A549 (cell line): ENCODE data around the gene FER. TPM values are rescaled to one million over a fixed set of nuclear protein-coding genes. Genes with fewer than 3 reads are reported as not detected.
A peak's percentile ranks its signal among the peaks of the same experiment; 100 is the strongest.

Experiments used
- ATAC-seq, 2 experiments: fragments of 200-7000 bp in 1 of 2; fragments of >200 bp in 1 of 2; cut with Nextera tagmentation in 1 of 2; cut with Tn5 transposase in 1 of 2; 3 replicates each; pipeline versions ENCODE4 v1.8.0 to v1.9.1; 2018 to 2020; ENCODE audit warnings: mild to moderate bottlenecking in 1 of 2, moderate library complexity in 1 of 2
- CTCF ChIA-PET: fragments of 300-600 bp; sonication (Branson Sonifier 250); formaldehyde crosslinking; extraction: SDS; loops from one replicate; lab custom pipeline; 2021; ENCODE audit warnings: antibody characterized with exemption, inconsistent platforms; lab: Yijun Ruan, JAX
- POLR2A ChIA-PET: fragments of 350-600 bp; formaldehyde crosslinking; extraction: SDS; loops from one replicate; lab custom pipeline; 2021; ENCODE audit warnings: antibody characterized with exemption, inconsistent platforms; lab: Yijun Ruan, JAX
- DNase-seq, 2 experiments: peaks; one replicate each; pipeline versions ENCODE4 v3.0.0 to v3.0.0-alpha.2; 2011 to 2016; ENCODE audit warnings: low read depth in 1 of 2, low spot score in 1 of 2
- FAIRE-seq: peaks from 2 replicates; lab custom pipeline; 2011; peaks lifted over from hg19 to GRCh38; lab: Jason Lieb, UNC
- H3K27ac ChIP-seq, 2 experiments: fragments of >200 bp; sonication (Bioruptor Twin); formaldehyde crosslinking; 3 replicates each; pipeline ENCODE4 v1.5.1; 2016 to 2017
- H3K4me1 ChIP-seq: fragments of >200 bp; sonication (Bioruptor Twin); formaldehyde crosslinking; 3 replicates; pipeline ENCODE4 v1.6.1; 2016
- H3K4me2 ChIP-seq: fragments of >200 bp; sonication (Bioruptor Twin); formaldehyde crosslinking; 3 replicates; pipeline ENCODE4 v1.6.1; 2016
- H3K4me3 ChIP-seq: fragments of >200 bp; sonication (Bioruptor Twin); formaldehyde crosslinking; 3 replicates; pipeline ENCODE4 v1.5.1; 2016
- H3K9me3 ChIP-seq: fragments of >200 bp; sonication (Bioruptor Twin); formaldehyde crosslinking; 3 replicates; pipeline ENCODE4 v1.6.1; 2016
- CHD2 ChIP-seq: fragments of 150-350 bp; IDR thresholded peaks from 2 replicates; pipeline ENCODE4 v1.6.1; 2014; ENCODE audit warnings: low read length; ENCODE audit not compliant: partially characterized antibody
- FOSL2 ChIP-seq, 2 experiments: fragments of 450-650 bp in 1 of 2; fragments of >200 bp in 1 of 2; sonication (Bioruptor Twin) in 1 of 2; formaldehyde crosslinking; IDR thresholded peaks; 2 replicates each; pipeline versions ENCODE4 v1.5.0 to v1.6.1; 2016 to 2020; ENCODE audit warnings: mild to moderate bottlenecking in 1 of 2, moderate library complexity in 1 of 2
- GATA3 ChIP-seq: IDR thresholded peaks from 2 replicates; pipeline ENCODE4 v1.6.1; 2012; ENCODE audit warnings: borderline replicate concordance
- HOXB13 ChIP-seq: fragments of 250-450 bp; sonication (Bioruptor Pico); IDR thresholded peaks from 2 replicates; pipeline ENCODE4 v1.5.0; 2020; ENCODE audit warnings: low read depth, mild to moderate bottlenecking, moderate library complexity
- HOXB5 ChIP-seq: fragments of 250-450 bp; sonication (Bioruptor Pico); IDR thresholded peaks from 2 replicates; pipeline ENCODE4 v1.5.0; 2020; ENCODE audit warnings: mild to moderate bottlenecking, moderate library complexity
- MAFK ChIP-seq: fragments of 450-650 bp; IDR thresholded peaks from 2 replicates; pipeline ENCODE4 v1.6.1; 2014; ENCODE audit not compliant: partially characterized antibody
- MAZ ChIP-seq: fragments of 150-350 bp; IDR thresholded peaks from 2 replicates; pipeline ENCODE4 v1.6.1; 2014; ENCODE audit warnings: antibody characterized with exemption, low read depth, low read length, borderline replicate concordance
- NFE2L2 ChIP-seq: fragments of 150-350 bp; conservative IDR thresholded peaks from 2 replicates; pipeline ENCODE4 v1.6.1; 2014; ENCODE audit warnings: low read length
- NR3C1 ChIP-seq: fragments of >200 bp; sonication (Bioruptor Twin); formaldehyde crosslinking; IDR thresholded peaks from 3 replicates; pipeline ENCODE4 v1.6.1; 2017
- PHF8 ChIP-seq: fragments of 200-600 bp; sonication (generic); IDR thresholded peaks from 2 replicates; pipeline ENCODE4 v1.6.1; 2016; ENCODE audit warnings: low read depth, mild to moderate bottlenecking, antibody characterized with exemption, moderate library complexity, borderline replicate concordance
- RARB ChIP-seq: fragments of 250-450 bp; sonication (Bioruptor Pico); IDR thresholded peaks from 2 replicates; pipeline ENCODE4 v1.8.0; 2021; ENCODE audit warnings: mild to moderate bottlenecking, moderate library complexity
- RNF2 ChIP-seq: fragments of 200-600 bp; sonication (generic); IDR thresholded peaks from 2 replicates; pipeline ENCODE4 v1.6.1; 2016; ENCODE audit warnings: low read depth, mild to moderate bottlenecking, antibody characterized with exemption, moderate library complexity, borderline replicate concordance
- ZC3H11A ChIP-seq: fragments of 450-650 bp; IDR thresholded peaks from 2 replicates; pipeline ENCODE4 v1.6.1; 2014; ENCODE audit warnings: antibody characterized with exemption, mild to moderate bottlenecking
- ZNF302 ChIP-seq: fragments of 250-450 bp; sonication (Bioruptor Pico); IDR thresholded peaks from 2 replicates; pipeline ENCODE4 v1.9.0; 2021; ENCODE audit warnings: inconsistent platforms, mild to moderate bottlenecking, moderate library complexity
- WGBS: methylation state at CpG from one replicate; pipeline ENCODE4 v1.1.6; 2017; ENCODE audit errors: missing lambda C conversion rate; 5-methylcytosine and 5-hydroxymethylcytosine counted together
- polyA plus RNA-seq, 4 experiments: library from polyadenylated mRNA; depleted of rRNA in 3 of 4; stranded (reverse); fragments of >200 nt; fragmentation: RNase III in 1 of 4; extraction: RNeasy Plus Mini Kit Qiagen cat#74134 plus additional on column Dnase treatment in 1 of 4; gene quantifications; 2 replicates in 3 of 4; 3 replicates in 1 of 4; pipeline ENCODE4 v1.2.3, GENCODE V29; 2011 to 2017
- TF ChIP-seq, protein P1 (sequence below): IDR thresholded peaks from 2 replicates; pipeline ENCODE4 v1.6.1; 2012; ENCODE audit warnings: low read depth, borderline replicate concordance
- TF ChIP-seq, protein P2 (sequence below): fragments of >200 bp; sonication (Bioruptor Twin); formaldehyde crosslinking; IDR thresholded peaks from 3 replicates; pipeline ENCODE4 v1.6.1; 2016

The FER gene
- polyA plus RNA-seq, 2 of the 4 experiments (the other 2 are of a cell fraction): 3.6 to 12.3 TPM

DNA sequence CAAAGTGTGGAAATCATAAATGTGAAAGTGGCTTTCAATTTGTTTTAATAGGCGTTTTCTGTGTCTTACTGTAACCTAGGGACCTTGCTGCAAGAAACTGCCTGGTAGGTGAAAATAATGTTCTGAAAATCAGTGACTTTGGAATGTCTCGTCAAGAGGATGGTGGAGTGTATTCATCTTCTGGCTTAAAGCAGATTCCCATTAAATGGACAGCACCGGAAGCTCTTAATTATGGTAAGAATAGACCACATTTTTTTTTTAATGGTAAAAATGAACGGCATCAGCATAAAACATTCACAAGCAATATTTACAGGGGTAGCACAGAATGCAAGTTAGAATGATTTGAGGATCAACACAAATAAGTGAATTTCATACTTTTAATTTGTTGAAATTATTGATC is 433.0 kb downstream of the FER start (continued):
- TF ChIP-seq HOXB13 (no peak), CHD2 (no peak), GATA3 (no peak), MAZ (no peak)

DNA sequence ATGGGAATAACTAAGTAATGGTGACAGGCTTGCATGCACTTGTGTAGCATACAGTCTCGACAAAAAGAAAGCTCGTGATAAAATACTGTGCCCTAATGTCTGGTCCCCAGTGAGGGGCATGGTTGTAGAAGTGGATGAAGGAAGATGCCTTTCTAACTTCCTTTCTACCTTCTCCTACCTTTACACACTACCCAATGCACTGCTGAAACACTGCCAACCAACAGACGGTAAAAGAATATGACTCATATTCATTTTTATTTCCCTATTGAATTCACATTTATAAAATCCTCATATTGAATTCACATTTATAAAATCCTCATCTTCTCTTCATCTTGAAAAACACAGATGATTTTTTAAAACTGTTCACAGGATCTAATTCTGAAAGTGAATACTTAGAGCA is 439.1 kb downstream of the FER start:
- no peak overlapping the region for H3K4me3 ChIP-seq
- no peak overlapping the region for H3K4me2 ChIP-seq
- ChIA-PET CTCF (no interaction called here), POLR2A (no interaction called here)
- no peaks in the 10 kb centered on the region for H3K9me3 ChIP-seq
- peaks cover 10% of the 10 kb centered on the region; the same call in 2 of the 3 replicates for H3K4me1 ChIP-seq
- DNase-seq: no peak
- FAIRE-seq: no peak
- WGBS: 80% methylated on average over 3 of the region's 3 CpGs
- no peak for TF ChIP-seq HOXB5 (CRISPR knock-in tag)
- TF ChIP-seq ZNF302: no peak
- no peak for TF ChIP-seq ZC3H11A
- TF ChIP-seq NR3C1: no peak
- TF ChIP-seq, all 56 proteins: peak for 0
- no peak overlapping the region for H3K27ac ChIP-seq
- ATAC-seq: no peak

DNA sequence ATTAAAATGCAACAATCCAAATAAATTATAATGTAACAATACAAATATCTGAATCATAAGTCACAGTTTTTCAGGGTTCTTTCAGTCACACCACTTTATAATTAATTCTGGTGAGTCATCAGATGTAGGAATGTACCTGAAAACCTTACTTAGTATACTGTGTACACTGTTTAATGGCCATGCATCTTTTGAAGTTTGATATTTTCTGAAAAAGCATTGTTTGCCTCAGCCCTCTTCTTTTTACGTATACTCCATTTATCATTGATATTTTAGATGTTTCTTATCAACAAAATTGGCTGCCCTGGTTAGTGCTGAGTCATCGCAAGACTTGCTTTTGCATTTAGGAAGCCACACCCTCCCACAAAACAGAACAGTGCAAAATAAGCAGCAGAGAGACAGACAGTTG is 443.5 kb downstream of the FER start:
- WGBS: 46% methylated on average over 2 of the region's 2 CpGs
- FAIRE-seq (no peak), DNase-seq (peak in 1 of 2 experiments; percentile 34), ATAC-seq (no peak)
- H3K4me1 ChIP-seq: peaks cover 10% of the 10 kb centered on the region; the same call in 2 of the 3 replicates
- POLR2A ChIA-PET: no interaction called here
- H3K9me3 ChIP-seq: no peaks in the 10 kb centered on the region
- CTCF ChIA-PET: no interaction called here
- no peak overlapping the region for H3K4me3 ChIP-seq
- H3K27ac ChIP-seq: peak overlapping the region in 1 of 2 experiments; percentile 41; a peak in 1 of 6 replicates
- TF ChIP-seq PHF8 (no peak), NFE2L2 (peak; percentile 87), FOSL2 (IDR thresholded peaks at IDR 0.05) (no peak), FOSL2 (CRISPR knock-in tag; IDR thresholded peaks at IDR 0.05) (peak; percentile 75), MAFK (peak; percentile 96), RARB (no peak)
- TF ChIP-seq, protein P1, sequence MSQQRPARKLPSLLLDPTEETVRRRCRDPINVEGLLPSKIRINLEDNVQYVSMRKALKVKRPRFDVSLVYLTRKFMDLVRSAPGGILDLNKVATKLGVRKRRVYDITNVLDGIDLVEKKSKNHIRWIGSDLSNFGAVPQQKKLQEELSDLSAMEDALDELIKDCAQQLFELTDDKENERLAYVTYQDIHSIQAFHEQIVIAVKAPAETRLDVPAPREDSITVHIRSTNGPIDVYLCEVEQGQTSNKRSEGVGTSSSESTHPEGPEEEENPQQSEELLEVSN: no peak
- TF ChIP-seq, protein P2, sequence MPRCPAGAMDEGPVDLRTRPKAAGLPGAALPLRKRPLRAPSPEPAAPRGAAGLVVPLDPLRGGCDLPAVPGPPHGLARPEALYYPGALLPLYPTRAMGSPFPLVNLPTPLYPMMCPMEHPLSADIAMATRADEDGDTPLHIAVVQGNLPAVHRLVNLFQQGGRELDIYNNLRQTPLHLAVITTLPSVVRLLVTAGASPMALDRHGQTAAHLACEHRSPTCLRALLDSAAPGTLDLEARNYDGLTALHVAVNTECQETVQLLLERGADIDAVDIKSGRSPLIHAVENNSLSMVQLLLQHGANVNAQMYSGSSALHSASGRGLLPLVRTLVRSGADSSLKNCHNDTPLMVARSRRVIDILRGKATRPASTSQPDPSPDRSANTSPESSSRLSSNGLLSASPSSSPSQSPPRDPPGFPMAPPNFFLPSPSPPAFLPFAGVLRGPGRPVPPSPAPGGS: no peak
- peak overlapping the region; percentile 40 for H3K4me2 ChIP-seq

DNA sequence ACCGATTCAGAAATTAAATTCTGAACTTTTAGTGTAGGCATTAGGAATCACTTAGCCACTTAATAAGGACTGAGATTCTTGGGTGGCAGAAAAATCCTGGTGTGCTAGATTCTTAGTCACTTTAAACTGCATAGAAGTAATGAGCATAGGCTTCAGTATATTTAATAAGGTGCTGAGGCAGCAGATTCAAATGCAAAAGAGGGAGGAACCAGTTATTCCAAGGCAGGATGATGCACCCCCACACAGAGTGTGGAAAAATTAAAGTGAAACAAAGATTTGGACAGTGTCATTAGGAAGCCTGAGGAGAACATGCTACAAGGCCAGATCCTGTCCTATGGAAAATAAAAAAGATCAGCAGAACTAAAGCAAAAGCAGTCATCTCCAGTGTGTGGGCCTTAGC is 444.3 kb downstream of the FER start:
- TF ChIP-seq RNF2 (no peak), MAFK (peak; percentile 83)
- TF ChIP-seq, all 56 proteins: peak for 1
- ChIA-PET POLR2A (no interaction called here), CTCF (no interaction called here)
- no peaks in the 10 kb centered on the region for H3K9me3 ChIP-seq
- 100% methylated on average over 1 of the region's 1 CpG for WGBS
- no peak overlapping the region for H3K4me2 ChIP-seq
- no peak overlapping the region for H3K27ac ChIP-seq
- peaks cover 10% of the 10 kb centered on the region; the same call in 2 of the 3 replicates for H3K4me1 ChIP-seq
- no peak overlapping the region for H3K4me3 ChIP-seq
- ATAC-seq (no peak), FAIRE-seq (no peak), DNase-seq (no peak)
